Articular chondrocyte of knee joint (primary cell): ENCODE data around the gene MMP13. TPM values are rescaled to one million over a fixed set of nuclear protein-coding genes. Genes with fewer than 3 reads are reported as not detected.

Source experiments
- small RNA-seq: library from RNA; depleted of rRNA; stranded (forward); fragments of <200 nt; gene quantifications from one replicate; pipeline ENCODE3, GENCODE V24; 2012
- total RNA-seq: library from RNA; depleted of rRNA; stranded (reverse); fragments of >200 nt; gene quantifications from 2 replicates; pipeline ENCODE4 v1.2.3, GENCODE V29; 2012

Gene MMP13
- 1.6 and 5.7 TPM in 2 replicates for total RNA-seq

DNA sequence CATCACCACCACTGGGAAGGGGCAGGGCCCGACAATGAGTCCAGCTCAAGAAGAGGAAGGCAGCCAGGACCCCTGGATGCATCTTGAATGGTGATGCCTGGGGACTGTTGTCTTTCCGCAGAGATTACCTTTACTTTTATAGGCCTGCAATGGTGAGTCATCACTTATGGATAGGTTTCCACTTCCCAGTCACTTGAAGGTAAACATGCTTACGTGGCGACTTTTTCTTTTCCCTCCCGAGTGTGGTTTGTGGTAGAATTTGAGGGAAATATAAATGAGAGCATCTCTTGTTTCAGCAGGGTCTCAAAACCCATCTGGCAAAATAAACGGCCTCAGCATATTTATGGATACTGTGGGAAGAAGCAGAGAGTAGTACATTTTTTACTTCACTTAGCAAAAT, at the start of gene MMP13:
Gene MMP13, minus strand, starts transcription at position 109 of the 400 bp plus-strand sequence. Its CDS starts 27 bp downstream, at position 82.

Small RNA genes lying within 50 kb of the gene (small RNA-seq; reads per million reads assigned to genes)
- gene RNU7-159P, result not detected

Other genes with a start within 250 kb of the MMP13 start
- not detected in 2 replicates for gene MMP27, start 250.0 kb downstream of the MMP13 start, total RNA-seq
- 0.22 TPM in 1 of 2 replicates, not detected in the other for gene MMP8, start 230.8 kb downstream of the MMP13 start, total RNA-seq
- gene MMP10, start 175.1 kb downstream of the MMP13 start, total RNA-seq, result 0.54 and 0.65 TPM in 2 replicates
- 13.7 and 21.8 TPM in 2 replicates for gene MMP1, start 157.6 kb downstream of the MMP13 start, total RNA-seq
- gene MMP3, start 112.1 kb downstream of the MMP13 start, total RNA-seq, result 33.3 and 99.6 TPM in 2 replicates
- 0.11 and 0.26 TPM in 2 replicates for gene MMP12, start 80.8 kb downstream of the MMP13 start, total RNA-seq
- 49.3 and 50.2 TPM in 2 replicates for gene DCUN1D5, start 136.4 kb upstream of the MMP13 start, total RNA-seq
- 86.5 and 96.3 TPM in 2 replicates for gene DYNC2H1, start 153.7 kb upstream of the MMP13 start, total RNA-seq